ENCODE data around the gene TENM3.

GRCh38 chr4:182465979-182466378 is 222.8 kb downstream of the TENM3 start:
- TF ChIP-seq CTCF (IDR thresholded peaks at IDR 0.05; ENCODE audit: poor library complexity) (no peak), EZH2 (IDR thresholded peaks at IDR 0.05; ENCODE audit: borderline replicate concordance) (no peak), EZH2phosphoT487 (IDR thresholded peaks at IDR 0.05; ENCODE audit: low read depth, severe bottlenecking, unreplicated experiment) (no peak)

Measured in hepatocyte (in vitro differentiated cells).